ENCODE measurements around the gene SLBP.
A peak's percentile ranks its signal among the peaks of the same experiment; 100 is the strongest.
"Not testable (repeated sequence)": the region's sequence is repeated elsewhere in the genome, so short reads cannot be mapped to it uniquely, and the experiment has no call there.

The SLBP gene

DNA sequence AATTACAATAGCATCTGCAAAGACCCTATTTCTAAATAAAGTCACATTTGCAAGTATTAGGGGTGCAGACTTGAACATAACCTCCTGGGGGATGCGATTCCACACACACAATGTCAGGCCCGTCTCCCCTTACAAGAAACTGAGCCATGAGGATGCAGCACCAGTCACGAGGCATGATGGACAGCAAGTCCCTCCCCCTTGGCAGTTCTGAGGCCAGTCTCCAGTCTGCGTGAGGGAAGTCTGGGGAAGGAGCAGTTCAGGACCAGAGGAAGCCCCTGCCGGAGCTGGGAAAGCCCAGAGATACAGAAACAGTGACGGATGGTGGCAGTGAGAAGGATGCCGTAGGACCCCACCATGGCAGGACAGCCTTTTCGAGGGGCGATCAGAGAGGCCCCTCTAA is 37.4 kb downstream of the SLBP start:
- DNase-seq (ENCODE audit: low spot score), result no peak

DNA sequence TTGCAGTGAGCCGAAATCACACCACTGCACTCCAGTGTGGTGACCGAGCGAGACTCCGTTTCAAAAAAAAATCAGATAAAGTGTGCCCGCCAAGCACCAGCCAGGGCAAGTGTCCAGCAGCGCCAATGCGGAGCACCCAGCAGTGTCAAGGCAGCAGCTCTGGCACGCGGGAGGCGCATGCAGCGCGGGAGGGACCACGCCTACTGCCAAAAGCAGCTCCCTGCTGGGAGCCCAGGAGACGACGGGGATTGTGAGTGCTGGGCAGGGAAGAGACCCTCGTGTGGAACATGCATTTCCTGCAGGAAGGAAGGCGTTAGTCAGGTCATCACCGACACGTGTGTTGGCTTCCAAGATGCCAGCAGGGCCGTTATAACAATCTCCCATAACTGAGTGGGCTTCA is 38.4 kb downstream of the SLBP start:
- no peak for DNase-seq (ENCODE audit: low spot score)

DNA sequence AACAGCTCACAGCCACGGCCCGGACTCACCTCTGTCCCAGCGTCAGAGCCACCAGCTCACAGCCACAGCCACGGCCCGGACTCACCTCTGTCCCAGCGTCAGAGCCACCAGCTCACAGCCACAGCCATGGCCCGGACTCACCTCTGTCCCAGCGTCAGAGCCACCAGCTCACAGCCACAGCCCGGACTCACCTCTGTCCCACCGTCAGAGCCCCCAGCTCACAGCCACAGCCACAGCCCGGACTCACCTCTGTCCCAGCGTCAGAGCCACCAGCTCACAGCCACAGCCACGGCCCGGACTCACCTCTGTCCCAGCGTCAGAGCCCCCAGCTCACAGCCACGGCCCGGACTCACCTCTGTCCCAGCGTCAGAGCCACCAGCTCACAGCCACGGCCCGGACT is 41.1 kb downstream of the SLBP start:
- not testable (repeated sequence) for DNase-seq (ENCODE audit: low spot score)

DNA sequence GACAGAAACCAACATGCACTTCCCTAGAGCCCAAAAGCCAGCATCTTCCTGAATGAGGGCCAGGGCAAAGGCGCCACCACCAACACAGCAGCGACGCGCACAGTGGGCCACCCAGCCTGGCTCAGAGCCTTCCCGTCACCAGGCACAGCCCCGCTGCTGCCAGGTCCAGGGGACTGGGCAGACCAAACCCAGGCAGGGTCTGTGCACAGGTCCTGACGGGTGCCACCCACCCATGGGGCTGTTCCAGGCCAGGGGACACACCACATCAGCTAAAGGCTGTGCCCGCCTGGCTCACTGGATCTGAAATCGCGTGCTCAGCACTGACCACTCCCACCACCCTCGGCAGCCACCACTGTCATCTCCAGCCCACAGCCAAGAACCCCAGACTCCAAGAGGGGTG is 41.8 kb downstream of the SLBP start:
- no peak for DNase-seq (ENCODE audit: low spot score)

DNA sequence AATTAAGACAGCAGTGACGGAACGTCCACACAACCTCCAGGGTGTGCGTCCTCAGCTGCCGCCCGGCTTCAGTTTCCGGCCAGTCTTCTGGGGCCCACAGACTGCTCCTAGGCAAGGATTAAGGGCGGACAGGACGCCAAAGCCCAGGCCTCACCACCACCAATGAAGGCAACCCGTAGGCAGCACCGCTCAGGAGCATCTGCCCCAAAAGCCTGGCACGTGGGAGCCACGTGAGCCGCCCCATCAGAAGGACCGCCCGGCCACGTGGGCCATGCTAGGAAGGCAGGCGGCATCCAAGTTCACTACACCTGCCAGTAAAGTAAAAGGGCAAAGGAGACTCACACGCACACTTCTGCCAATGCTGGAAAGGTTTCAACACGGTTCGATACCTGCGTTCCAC is 42.3 kb downstream of the SLBP start:
- no peak for DNase-seq (ENCODE audit: low spot score)

DNA sequence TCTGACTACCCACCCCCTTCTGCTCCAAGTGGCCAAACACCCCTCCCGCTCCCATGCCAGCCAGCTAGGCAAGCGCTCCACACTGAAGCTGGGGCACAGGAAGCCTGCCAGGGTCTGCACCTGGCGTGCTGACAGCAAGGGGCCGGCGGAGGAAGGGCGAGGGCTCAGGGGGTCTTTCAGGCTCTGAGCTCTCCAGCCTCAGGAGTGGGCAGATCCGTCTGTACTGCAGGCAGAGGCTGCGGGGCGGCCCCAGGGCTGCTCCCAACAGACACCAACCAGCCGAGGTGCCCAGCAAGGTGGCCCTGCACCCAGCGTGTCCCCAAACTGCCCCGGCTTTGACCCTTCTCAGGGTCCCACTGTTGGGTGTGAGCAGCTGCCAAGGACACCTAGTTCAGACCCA is 42.8 kb downstream of the SLBP start:
- no peak for DNase-seq (ENCODE audit: low spot score)

DNA sequence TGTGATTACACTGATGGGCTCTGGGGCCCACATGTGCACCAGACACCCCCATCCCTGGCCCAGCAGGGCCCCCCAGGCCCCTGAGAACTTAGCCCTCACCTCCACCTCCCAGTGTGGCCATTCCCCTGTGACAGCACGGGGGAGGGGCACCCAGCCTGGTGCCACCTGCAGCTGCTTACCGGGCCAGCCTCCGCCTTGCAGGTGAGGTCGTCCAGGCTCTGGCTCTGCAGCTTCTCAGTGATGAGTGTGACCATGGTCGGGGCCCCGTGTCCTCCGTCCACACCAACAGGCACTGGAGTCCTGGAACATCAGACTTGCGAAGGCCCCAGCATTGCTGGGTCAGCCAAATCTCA is 43.7 kb downstream of the SLBP start:
- no peak for DNase-seq (ENCODE audit: low spot score)

DNA sequence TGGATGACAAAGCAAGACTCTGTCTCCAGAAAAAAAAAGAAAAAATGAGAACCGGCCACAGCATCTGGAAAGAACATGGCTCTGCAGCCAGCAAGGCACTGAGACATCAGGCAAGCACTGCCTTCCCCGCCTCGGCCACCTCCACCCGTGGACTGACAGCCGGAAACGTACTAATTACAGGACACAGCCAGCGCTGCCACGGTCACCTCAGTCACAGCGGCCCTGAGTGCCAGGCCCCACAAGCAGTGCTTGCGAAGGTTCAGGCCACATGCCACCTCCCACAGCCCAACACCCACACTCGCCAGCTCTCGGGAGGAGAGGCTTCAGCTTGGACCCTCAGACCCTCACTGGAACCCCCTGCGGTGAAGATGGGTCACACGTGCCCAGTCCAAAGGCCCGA is 44.8 kb downstream of the SLBP start:
- DNase-seq (ENCODE audit: low spot score), result no peak

DNA sequence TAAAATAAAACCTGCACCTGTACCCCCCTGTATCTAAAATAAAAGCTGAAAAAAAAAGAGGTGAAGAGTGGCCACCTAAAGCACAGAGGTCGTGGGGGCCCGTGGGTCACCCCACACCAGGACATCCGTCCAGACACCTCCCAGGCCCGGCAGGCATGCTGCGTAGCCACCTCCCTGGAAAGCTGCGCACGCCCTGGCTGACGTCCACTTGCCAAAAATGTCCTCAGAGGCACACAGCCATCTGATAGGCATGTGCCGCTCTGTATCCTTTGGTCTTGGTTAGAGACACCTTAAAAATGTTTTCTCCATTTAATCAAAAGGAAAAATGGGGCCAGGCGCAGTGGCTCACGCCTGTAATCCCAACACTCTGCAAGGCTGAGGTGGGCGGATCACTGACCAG is 45.7 kb downstream of the SLBP start:
- no peak for DNase-seq (ENCODE audit: low spot score)

DNA sequence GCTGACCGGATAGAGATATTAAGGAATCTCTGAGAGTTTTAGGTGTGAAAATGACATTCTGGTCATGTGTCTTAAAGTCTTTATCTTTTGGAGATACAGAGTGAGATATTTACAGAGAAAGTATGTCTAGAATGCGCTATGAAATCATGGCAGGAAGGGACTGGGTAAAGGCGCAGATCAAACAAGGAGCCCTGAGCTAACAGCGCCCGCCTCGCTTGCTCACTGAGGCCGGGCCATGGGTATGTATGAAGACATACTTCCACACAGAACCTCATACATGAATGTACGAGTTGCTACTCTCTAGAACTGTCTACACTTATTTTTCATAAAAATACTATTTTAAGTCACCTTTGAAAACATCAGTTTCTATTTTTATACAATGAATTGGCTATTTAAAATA is 48.0 kb downstream of the SLBP start:
- no peak for DNase-seq (ENCODE audit: low spot score)

DNA sequence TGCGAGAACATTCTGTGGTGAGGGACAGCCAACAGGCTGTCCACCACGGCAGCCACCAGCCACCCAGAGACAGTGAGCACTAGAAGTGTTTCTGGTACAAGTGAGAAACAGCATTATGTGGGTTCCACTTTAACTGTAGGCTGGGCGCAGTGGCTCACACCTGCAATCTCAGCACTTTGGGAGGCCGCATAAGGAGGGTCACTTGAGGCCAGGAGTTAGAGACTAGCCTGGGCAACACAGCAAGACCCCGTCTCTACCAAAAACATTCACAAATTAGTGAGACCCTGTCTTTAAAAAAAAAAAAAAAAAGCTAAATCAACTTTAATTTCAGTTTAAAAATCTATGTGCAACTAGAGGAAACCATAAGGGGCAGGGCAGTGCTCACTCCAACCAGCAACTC is 48.6 kb downstream of the SLBP start:
- DNase-seq (ENCODE audit: low spot score), result no peak

DNA sequence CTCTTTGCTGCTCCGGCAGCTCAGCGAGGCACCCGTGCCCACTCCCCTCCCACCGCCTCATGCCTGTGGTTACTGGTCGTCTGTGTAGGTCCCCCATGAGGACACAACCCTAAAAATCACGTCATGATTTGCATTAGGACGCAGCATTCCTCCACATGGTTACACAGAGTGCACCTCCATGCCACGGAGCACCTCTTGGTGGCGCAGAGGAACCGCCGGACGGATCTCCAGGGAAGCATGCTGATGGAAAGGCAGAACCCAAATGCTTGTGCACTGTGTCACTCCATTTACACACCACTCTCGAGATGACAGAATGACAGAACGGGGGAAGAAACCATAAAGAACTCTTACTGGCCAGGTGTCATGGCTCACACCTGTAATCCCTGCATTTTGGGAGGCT is 50.4 kb downstream of the SLBP start:
- DNase-seq (ENCODE audit: low spot score), result no peak

DNA sequence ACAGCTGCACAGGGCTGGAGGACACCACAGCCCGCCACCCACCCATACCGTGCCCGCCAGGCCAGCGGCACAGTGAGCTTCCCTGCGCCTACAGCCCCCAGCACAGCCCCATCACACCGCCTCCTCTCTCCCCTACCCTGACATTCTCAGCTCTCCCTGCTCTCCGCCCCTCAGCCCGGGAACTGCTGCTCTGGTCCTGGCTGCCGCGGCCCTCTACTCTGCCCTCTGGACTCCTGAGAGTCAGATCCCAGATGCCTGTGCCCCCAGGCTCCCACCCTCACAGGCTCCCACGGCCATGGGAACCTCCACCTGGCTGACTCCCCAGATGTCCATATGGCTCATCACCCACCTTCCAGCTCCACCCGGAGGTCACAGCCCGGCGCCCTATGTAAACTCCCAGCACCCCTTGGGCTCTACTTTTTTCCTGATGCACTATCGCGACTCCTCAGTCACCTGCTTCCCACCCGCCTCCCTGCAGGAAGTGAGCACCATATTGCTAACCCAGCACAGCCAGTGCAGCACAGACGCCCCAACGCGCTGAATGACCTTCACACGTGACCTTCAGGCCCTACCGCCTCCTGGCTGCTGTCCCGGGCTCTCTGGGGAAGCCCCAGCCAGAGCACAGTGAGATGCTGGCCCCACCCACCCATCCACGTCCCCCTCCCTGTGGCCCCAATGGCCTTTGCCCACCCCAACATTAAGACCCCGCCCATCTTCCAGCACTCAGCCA is 51.0 kb downstream of the SLBP start:
- no peak for DNase-seq (ENCODE audit: low spot score)

DNA sequence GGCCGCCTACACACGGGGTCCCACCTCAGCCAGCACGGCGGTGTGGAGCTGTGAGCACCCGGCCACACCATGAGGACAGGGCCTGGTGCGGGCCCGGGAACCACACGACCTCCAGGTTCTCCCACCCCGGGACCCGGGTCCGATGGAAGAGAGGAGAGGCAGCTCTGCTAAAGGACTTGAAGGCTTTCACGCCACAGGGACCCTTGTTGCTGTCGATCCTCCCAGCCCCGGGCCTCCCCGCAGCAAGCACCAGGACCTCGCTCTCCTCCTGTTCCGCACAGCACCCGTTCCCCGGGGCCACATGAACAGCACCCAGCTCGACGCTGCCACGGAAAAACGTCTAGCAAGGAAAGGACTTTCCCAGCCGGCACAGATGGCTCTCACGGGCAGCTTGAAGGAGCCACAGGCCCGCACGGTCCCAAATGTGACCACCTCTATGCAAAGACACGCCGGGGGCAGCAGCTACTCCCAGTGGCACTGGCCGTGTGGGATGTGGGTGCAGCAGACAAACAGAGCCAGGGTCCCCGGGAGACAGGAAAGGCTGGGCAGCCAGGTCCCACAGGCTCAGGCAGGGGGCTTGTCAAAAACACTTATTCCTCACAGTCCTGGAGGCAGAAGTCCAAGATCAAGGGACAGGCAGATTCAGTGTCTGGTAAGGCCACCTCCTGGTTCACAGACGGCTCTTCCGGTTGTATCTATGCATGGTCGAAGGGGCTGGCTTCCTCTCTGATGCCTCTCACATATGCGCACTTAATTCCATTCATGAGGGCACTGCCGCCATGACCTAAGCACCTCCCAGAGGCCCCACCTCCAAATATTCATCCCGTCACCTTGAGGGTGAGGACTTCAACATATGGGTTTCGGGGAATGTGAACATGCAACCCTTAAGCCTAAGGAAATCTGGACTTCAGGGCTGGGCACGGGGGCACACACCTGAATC is 52.7 kb downstream of the SLBP start:
- DNase-seq (ENCODE audit: low spot score), result no peak

DNA sequence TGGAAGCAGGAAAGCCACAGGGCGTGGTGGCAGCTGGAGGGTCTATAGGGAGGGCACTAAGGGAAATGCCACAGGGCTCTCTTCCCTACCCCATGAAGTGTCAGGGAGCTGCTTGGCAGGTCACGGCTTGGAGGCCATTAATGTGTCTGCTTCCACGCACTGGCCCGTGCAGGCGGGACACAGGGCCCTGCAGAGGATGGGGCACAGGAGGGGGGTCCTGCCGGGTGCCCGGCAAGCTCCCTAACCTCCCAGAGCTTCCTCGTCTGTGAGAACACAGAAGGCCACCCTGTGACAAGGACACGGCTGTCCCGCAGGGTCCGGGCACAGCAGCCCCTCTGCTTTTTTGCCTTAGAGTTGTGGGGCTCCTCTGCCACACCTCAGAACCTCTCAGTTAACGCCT is 53.5 kb downstream of the SLBP start:
- DNase-seq (ENCODE audit: low spot score), result no peak

DNA sequence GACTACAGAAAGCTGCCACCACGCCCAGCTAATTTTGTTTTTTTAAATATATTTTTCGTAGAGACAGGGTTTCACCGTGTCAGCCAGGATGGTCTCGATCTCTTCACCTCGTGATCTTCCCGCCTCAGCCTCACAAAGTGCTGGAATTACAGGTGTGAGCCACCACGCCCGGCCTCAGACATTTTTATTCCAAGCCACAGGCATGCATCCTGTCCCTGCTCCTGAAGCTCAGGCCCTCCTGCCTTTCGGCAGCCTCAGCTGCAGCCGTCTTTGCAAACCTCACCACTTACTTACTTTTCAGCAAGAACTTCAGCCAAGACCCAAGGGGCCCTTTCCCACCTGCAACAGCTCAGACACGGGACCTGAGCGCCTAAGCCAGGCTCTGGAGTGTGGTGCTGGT is 54.0 kb downstream of the SLBP start:
- DNase-seq (ENCODE audit: low spot score), result peak; percentile 4

DNA sequence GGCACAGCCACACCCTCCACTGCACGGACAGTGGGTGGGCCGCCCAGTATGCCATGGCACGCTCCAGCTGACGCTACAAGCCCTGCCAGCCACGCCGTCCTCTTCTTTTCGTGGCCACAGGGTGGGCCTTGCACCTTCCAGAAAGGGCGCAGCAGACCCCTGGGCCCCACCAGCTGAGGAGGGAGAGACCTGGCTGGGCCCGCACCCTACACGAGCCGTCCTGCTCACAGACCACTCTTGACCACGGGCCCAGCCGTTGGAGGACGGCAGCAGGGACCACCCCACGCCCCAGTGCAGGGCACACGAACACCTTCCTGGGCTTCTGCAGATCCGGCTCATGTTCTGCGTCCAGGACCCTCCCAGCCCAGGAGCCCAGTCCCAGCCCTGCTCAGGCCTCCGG is 55.1 kb downstream of the SLBP start:
- no peak for DNase-seq (ENCODE audit: low spot score)

DNA sequence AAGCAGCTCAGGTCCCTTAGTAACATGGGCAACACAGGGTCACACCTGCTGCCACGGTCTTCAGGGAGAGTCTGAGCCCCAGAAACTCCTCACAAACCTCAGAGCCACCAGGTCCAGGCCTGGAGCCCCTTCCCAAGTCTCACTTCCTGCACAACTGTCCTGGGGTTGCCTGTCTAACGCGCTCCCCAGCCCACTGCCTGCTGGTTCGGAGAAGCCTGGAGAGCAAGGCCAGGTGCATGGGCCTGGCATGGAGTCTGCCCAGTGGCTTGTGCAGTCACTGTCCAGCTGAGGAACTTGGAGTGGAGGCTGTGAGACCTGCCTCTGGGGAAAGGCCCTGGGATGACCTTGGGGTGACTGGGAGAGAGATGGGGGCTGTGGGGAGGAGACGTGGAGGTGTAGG is 56.0 kb downstream of the SLBP start:
- DNase-seq (ENCODE audit: low spot score), result no peak

DNA sequence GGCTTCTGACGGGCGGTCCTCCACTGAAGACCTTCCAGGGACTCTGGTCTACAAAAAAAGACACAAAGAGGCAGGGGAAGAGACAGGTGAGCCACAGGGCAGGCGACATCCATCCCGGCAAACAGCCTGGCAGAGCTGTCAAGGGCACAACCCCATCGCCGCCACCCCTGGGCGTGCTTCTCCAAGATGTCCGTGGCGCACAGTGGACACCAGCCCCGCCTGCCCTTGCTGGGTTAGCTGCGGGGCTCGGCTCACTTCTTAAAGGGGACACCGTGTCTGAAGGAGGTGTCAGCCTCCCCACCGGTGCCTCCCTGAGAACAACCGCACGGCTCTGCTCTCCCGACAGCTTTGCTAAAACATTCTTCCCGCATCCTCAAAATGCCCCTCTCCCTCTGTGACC is 56.4 kb downstream of the SLBP start:
- DNase-seq (ENCODE audit: low spot score), result no peak

DNA sequence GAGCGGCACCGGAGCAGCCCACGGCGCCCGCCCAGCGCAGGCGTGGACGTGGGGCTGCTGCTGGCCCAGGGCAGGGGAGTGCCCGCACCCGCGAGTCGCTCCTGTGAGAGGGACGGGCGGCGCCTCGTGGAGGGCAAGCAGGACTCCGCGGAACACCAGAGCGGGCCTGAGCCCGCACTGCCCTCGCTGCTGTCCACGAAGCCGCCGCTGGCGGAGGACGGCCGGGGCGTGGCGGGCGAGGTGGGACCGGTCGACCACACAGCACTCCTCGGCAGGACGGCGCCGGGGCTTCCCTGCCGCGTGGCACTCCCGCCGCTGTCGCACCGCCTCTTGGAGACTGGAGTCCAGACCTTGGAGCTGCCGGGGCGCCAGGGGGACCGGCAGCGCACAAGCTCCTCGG is 57.0 kb downstream of the SLBP start:
- DNase-seq (ENCODE audit: low spot score), result no peak

DNA sequence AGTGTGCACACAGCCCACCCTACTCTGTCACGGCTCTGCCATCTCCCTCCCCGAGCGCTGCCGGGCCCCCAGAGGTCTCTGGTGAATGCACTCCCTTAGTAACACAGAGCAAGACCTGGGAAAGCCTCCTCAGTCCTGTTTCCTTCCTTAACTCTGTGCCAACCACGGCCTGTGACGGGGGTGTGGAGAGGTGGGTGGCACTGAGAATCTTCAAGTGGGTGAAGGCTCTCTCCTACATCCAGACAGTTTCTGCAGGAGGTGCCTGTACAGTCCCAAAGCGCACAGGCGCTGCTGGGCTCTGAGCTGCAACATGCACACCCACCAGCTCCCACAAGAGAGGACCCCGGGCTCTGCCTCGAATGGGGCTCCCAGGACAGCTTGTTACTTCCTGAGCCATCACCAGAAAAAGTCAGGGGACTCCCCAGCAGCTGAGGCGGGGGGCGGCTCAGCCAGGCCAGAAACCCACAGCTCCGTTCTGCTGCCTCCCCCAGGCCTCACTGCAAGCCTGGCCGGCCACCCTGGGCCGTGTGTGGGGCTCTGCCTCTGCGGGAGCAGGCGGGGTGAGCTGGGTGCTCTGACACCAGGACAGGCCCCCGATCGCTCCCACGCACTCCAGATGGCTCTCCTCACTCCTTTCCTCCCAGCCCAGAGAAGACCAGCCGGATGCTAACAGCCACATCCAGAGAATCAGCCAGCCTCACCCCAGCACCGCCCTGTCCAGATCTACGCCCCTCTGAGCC is 57.7 kb downstream of the SLBP start:
- DNase-seq (ENCODE audit: low spot score), result no peak

DNA sequence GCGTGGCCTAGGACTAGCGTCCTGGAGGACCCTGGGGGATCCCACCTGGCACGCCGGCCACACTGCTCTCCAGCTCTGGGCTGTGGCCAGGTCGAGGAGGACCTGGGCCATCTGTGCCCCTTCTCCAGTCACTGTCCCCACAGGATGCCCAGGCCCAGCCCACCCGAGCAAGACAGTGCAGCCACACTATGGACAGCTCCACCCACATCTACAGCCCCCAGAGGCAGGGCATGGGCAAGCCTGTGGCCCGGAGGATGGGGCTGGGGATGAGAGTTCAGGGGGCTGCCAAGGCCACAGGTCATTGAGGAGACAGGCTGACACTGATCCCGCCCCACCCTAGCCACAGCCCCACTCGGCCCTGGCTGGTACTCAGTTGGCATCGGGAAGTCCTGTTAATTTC is 58.3 kb downstream of the SLBP start:
- no peak for DNase-seq (ENCODE audit: low spot score)

DNA sequence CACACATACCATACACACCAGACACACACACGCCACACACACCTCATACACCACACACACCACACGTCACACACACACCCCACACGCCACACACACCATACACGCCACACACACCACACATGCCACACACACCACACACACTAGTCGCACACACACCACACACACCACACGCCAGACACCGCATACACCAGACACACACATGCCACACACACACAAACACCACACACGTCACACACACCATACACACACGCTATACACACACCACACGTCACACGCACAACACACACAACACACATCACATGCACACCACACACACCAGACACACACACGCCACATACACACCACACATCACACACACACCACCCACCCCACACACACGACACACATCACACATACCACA is 60.0 kb downstream of the SLBP start:
- no peak for DNase-seq (ENCODE audit: low spot score)

All from LoVo (cell line).